Measurements from ENCODE around the gene BTNL3. TPM values are rescaled to one million over a fixed set of nuclear protein-coding genes. Genes with fewer than 3 reads are reported as not detected.
A peak's percentile ranks its signal among the peaks of the same experiment; 100 is the strongest.

Gene BTNL3
- total and polyA plus RNA-seq, 9 of the 15 experiments (the other 6 are each of a cell fraction or from before 2014, with no cell fraction given) = 0.03 to 0.44 (median 0.04) TPM; not detected in 4

GRCh38 chr5:181052672-181053487, 64.2 kb downstream of the BTNL3 start (continued):
- TF ChIP-seq STAT6 (CRISPR knock-in tag; IDR thresholded peaks at IDR 0.05) = no peak
- no peak for TF ChIP-seq HNRNPUL1 (IDR thresholded peaks at IDR 0.05; ENCODE audit: low read length)
- TF ChIP-seq ZNF133 (CRISPR knock-in tag; IDR thresholded peaks at IDR 0.05) = 0 out of 2 replicates have a peak, but pooled peaks have one; percentile 72
- TF ChIP-seq ZNF589 (CRISPR knock-in tag; IDR thresholded peaks at IDR 0.05; ENCODE audit: low read depth) = peak; percentile 86
- TF ChIP-seq HMGXB4 (CRISPR knock-in tag; IDR thresholded peaks at IDR 0.05) = no peak
- TF ChIP-seq RAD51 (IDR thresholded peaks at IDR 0.05; ENCODE audit: borderline replicate concordance, low read depth) = peak; percentile 11; the same call in 1 of the 2 replicates
- no peak for TF ChIP-seq ZNF347 (CRISPR knock-in tag; IDR thresholded peaks at IDR 0.05; ENCODE audit: low read depth)
- TF ChIP-seq ELF2 (CRISPR knock-in tag; IDR thresholded peaks at IDR 0.05) = no peak
- no peak for TF ChIP-seq TAL1 (IDR thresholded peaks at IDR 0.05)
- no peak for TF ChIP-seq CEBPB (tag; IDR thresholded peaks at IDR 0.05)
- no peak for TF ChIP-seq CBX1 (IDR thresholded peaks at IDR 0.05; ENCODE audit: low read depth)
- no peak for TF ChIP-seq DPF2 (IDR thresholded peaks at IDR 0.05)
- TF ChIP-seq PCBP2 (IDR thresholded peaks at IDR 0.05; ENCODE audit: low read depth, low read length, poor library complexity, severe bottlenecking) = no peak
- TF ChIP-seq CEBPZ (IDR thresholded peaks at IDR 0.05; ENCODE audit: borderline replicate concordance, low read depth, low read length) = no peak
- TF ChIP-seq CBFA2T2 (conservative IDR thresholded peaks at IDR 0.05) = no peak
- TF ChIP-seq ZNF76 (CRISPR knock-in tag; IDR thresholded peaks at IDR 0.05; ENCODE audit: borderline replicate concordance) = peak; percentile 88
- TF ChIP-seq TFE3 (CRISPR knock-in tag; IDR thresholded peaks at IDR 0.05) = no peak
- peak; percentile 78 for TF ChIP-seq ZBTB17 (CRISPR knock-in tag; IDR thresholded peaks at IDR 0.05)
- TF ChIP-seq SMC3 (conservative IDR thresholded peaks at IDR 0.05; ENCODE audit: insufficient read depth, low read depth, low read length) = no peak
